HEK293 (cell line): ENCODE data around the gene NKD2.
"Not testable (repeated sequence)": the region's sequence is repeated elsewhere in the genome, so short reads cannot be mapped to it uniquely, and the experiment has no call there.

Experiments used
- CTCF ChIA-PET: fragments of 350-600 bp; formaldehyde crosslinking; extraction: SDS; loops from one replicate; lab custom pipeline; 2021; ENCODE audit warnings: antibody characterized with exemption; lab: Yijun Ruan, JAX
- POLR2A ChIA-PET: fragments of 300-600 bp; formaldehyde crosslinking; extraction: SDS; loops from one replicate; lab custom pipeline; 2020; ENCODE audit warnings: antibody characterized with exemption, inconsistent platforms; lab: Yijun Ruan, JAX
- H3K27ac ChIP-seq: fragments of 200-500 bp; sonication (Bioruptor generic); 2 replicates; pipeline ENCODE4 v1.5.1; 2014; ENCODE audit warnings: low read depth, low read length, control low read depth, inconsistent platforms; ENCODE audit errors: extremely low read depth
- H3K36me3 ChIP-seq, 2 experiments: fragments of 200-500 bp in 1 of 2; sonication (Bioruptor generic) in 1 of 2; 1 replicate in 1 of 2; 2 replicates in 1 of 2; pipeline ENCODE4 v1.5.1; 2014 to 2017; ENCODE audit warnings: inconsistent platforms in 2 of 2, low read length in 2 of 2; ENCODE audit not compliant: control insufficient read depth in 2 of 2, insufficient read depth in 1 of 2
- H3K4me1 ChIP-seq: fragments of 200-500 bp; sonication (Bioruptor generic); 2 replicates; pipeline ENCODE4 v1.5.1; 2014; ENCODE audit warnings: mild to moderate bottlenecking, low read length, inconsistent platforms; ENCODE audit not compliant: control insufficient read depth, insufficient read depth
- H3K4me3 ChIP-seq: 2 replicates; pipeline ENCODE4 v1.5.1; 2011; ENCODE audit warnings: low read depth, mild to moderate bottlenecking, control low read depth, low read length, moderate library complexity
- H3K9me3 ChIP-seq: fragments of 200-500 bp; sonication (Bioruptor generic); 2 replicates; pipeline ENCODE4 v1.5.1; 2014; ENCODE audit warnings: low read depth, low read length, inconsistent platforms; ENCODE audit not compliant: control insufficient read depth, insufficient read depth
- GLIS2 ChIP-seq: fragments of 450-650 bp; formaldehyde crosslinking; IDR thresholded peaks from 2 replicates; pipeline ENCODE4 v1.5.1; 2016; ENCODE audit warnings: missing biosample characterization, missing genetic modification characterization
- MYNN ChIP-seq: fragments of 450-650 bp; formaldehyde crosslinking; IDR thresholded peaks from 2 replicates; pipeline ENCODE4 v1.5.1; 2016; ENCODE audit warnings: missing biosample characterization, missing genetic modification characterization, borderline replicate concordance
- PRDM4 ChIP-seq: fragments of 450-650 bp; formaldehyde crosslinking; IDR thresholded peaks from 2 replicates; pipeline ENCODE4 v1.5.1; 2017; ENCODE audit warnings: missing biosample characterization, missing genetic modification characterization
- SCRT1 ChIP-seq: fragments of 450-650 bp; formaldehyde crosslinking; IDR thresholded peaks from 2 replicates; pipeline ENCODE4 v1.5.1; 2016; ENCODE audit warnings: missing biosample characterization, missing genetic modification characterization, borderline replicate concordance
- SCRT2 ChIP-seq: fragments of 450-650 bp; formaldehyde crosslinking; IDR thresholded peaks from 2 replicates; pipeline ENCODE4 v1.5.1; 2016; ENCODE audit warnings: missing biosample characterization, missing genetic modification characterization
- YY1 ChIP-seq: fragments of 450-650 bp; formaldehyde crosslinking; IDR thresholded peaks from 2 replicates; pipeline ENCODE4 v1.5.1; 2018; ENCODE audit warnings: missing biosample characterization, missing genetic modification characterization
- ZIC2 ChIP-seq: fragments of 450-650 bp; formaldehyde crosslinking; IDR thresholded peaks from 2 replicates; pipeline ENCODE4 v1.5.1; 2016; ENCODE audit warnings: missing biosample characterization, missing genetic modification characterization
- ZNF311 ChIP-seq: fragments of 450-650 bp; formaldehyde crosslinking; IDR thresholded peaks from 2 replicates; pipeline ENCODE4 v1.5.1; 2017; ENCODE audit warnings: missing biosample characterization, missing genetic modification characterization, borderline replicate concordance
- ZSCAN4 ChIP-seq: fragments of 450-650 bp; formaldehyde crosslinking; IDR thresholded peaks from 2 replicates; pipeline ENCODE4 v1.5.1; 2017; ENCODE audit warnings: missing biosample characterization, missing genetic modification characterization
- TF ChIP-seq, protein P1 (sequence below): fragments of 450-650 bp; formaldehyde crosslinking; optimal IDR thresholded peaks from 2 replicates; pipeline ENCODE3; 2016; ENCODE audit warnings: missing biosample characterization, mild to moderate bottlenecking, missing genetic modification characterization
- TF ChIP-seq, protein P2 (sequence below): fragments of 450-650 bp; formaldehyde crosslinking; IDR thresholded peaks from 2 replicates; pipeline ENCODE4 v1.5.1; 2016; ENCODE audit warnings: missing biosample characterization, missing genetic modification characterization

The NKD2 gene

GRCh38 chr5:1000329-1000728, 8.3 kb upstream of the NKD2 start:
- H3K4me3 ChIP-seq, result no peak overlapping the region
- no peak for TF ChIP-seq SCRT2 (tag by site-specific recombination)
- peak; percentile 50; the same call in 1 of the 2 replicates for TF ChIP-seq ZIC2 (tag by site-specific recombination)
- TF ChIP-seq, all 188 proteins: peak for 1
- CTCF ChIA-PET, result interaction anchor here (0.7 kb wide), 1 partner anchor 77 kb away, joined by 3 read pairs; no protein-coding TSS in a partner anchor
- Histone ChIP-seq H3K4me1 (peaks cover 17% of the 10 kb centered on the region), H3K27ac (no peak overlapping the region), H3K9me3 (no peaks in the 10 kb centered on the region), H3K36me3 (no peaks in the 10 kb centered on the region)
- POLR2A ChIA-PET, result no interaction called here

DNA sequence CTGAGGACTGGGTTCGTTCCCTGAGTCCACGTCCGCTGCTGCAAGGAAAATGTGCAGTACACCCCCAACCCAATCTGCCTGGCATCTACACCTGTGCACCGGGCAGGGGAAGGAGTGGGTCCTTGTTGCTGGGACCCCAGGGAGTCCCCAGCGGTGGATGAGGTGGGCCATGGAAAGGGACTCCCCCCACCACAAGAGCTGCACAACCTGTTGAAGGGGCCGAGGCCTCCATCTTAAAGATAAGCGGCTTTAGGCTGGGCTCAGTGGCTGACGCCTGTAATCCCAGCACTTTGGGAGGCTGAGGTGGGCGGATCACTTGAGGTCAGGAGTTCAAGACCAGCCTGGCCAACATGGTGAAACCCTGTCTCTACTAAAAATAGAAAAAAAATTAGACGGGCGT, 7.8 kb upstream of the NKD2 start:
- H3K27ac ChIP-seq, POLR2A ChIA-PET, H3K36me3 ChIP-seq, H3K4me3 ChIP-seq, H3K9me3 ChIP-seq: not testable (repeated sequence)
- peaks cover 19% of the 10 kb centered on the region for H3K4me1 ChIP-seq
- TF ChIP-seq SCRT2 (tag by site-specific recombination) (peak; percentile 56; the same call in 1 of the 2 replicates), SCRT1 (tag by site-specific recombination) (peak; percentile 21; the same call in 1 of the 2 replicates)
- CTCF ChIA-PET, result interaction anchor here (1.2 to 2.2 kb wide), 3 partner anchors 10 to 138 kb away, joined by 3 to 11 read pairs (median 4); no protein-coding TSS in a partner anchor

GRCh38 chr5:1001406-1002270, 7.0 kb upstream of the NKD2 start:
- Histone ChIP-seq H3K36me3 (no peaks in the 10 kb centered on the region), H3K4me3 (no peak overlapping the region), H3K4me1 (peaks cover 19% of the 10 kb centered on the region), H3K27ac (no peak overlapping the region), H3K9me3 (no peaks in the 10 kb centered on the region)
- CTCF ChIA-PET, result interaction anchor here (0.6 to 2.2 kb wide), 4 partner anchors 10 to 139 kb away, joined by 3 to 11 read pairs (median 4); no protein-coding TSS in a partner anchor
- no peak for TF ChIP-seq YY1
- TF ChIP-seq, protein P1, sequence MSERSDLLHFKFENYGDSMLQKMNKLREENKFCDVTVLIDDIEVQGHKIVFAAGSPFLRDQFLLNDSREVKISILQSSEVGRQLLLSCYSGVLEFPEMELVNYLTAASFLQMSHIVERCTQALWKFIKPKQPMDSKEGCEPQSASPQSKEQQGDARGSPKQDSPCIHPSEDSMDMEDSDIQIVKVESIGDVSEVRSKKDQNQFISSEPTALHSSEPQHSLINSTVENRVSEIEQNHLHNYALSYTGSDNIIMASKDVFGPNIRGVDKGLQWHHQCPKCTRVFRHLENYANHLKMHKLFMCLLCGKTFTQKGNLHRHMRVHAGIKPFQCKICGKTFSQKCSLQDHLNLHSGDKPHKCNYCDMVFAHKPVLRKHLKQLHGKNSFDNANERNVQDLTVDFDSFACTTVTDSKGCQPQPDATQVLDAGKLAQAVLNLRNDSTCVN (tag by site-specific recombination), result no peak
- no peak for TF ChIP-seq MYNN (tag by site-specific recombination)
- TF ChIP-seq, protein P2, sequence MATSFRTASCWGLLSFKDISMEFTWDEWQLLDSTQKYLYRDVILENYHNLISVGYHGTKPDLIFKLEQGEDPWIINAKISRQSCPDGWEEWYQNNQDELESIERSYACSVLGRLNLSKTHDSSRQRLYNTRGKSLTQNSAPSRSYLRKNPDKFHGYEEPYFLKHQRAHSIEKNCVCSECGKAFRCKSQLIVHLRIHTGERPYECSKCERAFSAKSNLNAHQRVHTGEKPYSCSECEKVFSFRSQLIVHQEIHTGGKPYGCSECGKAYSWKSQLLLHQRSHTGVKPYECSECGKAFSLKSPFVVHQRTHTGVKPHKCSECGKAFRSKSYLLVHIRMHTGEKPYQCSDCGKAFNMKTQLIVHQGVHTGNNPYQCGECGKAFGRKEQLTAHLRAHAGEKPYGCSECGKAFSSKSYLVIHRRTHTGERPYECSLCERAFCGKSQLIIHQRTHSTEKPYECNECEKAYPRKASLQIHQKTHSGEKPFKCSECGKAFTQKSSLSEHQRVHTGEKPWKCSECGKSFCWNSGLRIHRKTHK (tag by site-specific recombination), result no peak
- no peak for TF ChIP-seq GLIS2 (tag by site-specific recombination)
- no peak for TF ChIP-seq ZSCAN4 (tag by site-specific recombination)
- no peak for TF ChIP-seq ZNF311
- no peak for TF ChIP-seq PRDM4
- 0 out of 2 replicates have a peak, but pooled peaks have one; percentile 10 for TF ChIP-seq ZIC2 (tag by site-specific recombination)
- POLR2A ChIA-PET, result no interaction called here
